NCI-H460 (cell line): ENCODE measurements around the gene KRTAP6-3. TPM values are rescaled to one million over a fixed set of nuclear protein-coding genes. Genes with fewer than 3 reads are reported as not detected.

Experiments
- DNase-seq: peaks from one replicate; pipeline ENCODE4 v3.0.0-alpha.2; 2016; ENCODE audit warnings: low read depth; ENCODE audit errors: extremely low read depth
- polyA plus RNA-seq: library from polyadenylated mRNA; depleted of rRNA; stranded (reverse); fragments of >200 nt; gene quantifications from 2 replicates; pipeline ENCODE4 v1.2.3, GENCODE V29; 2014; cell fraction: nucleus; rRNA removed
- total RNA-seq: library from RNA; depleted of rRNA; stranded (reverse); fragments of >200 nt; shearing (Covaris generic); gene quantifications from 2 replicates; pipeline ENCODE4 v1.2.3, GENCODE V29; 2014; rRNA removed

Gene KRTAP6-3, protein sequence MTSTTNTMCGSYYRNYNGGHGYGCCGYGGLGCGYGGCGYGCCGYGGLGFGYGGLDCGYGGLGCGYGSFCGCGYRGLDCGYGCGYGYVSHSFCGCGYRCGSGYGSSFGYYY
- not detected in 2 replicates for total RNA-seq
- polyA plus RNA-seq = not detected in 2 replicates

DNA sequence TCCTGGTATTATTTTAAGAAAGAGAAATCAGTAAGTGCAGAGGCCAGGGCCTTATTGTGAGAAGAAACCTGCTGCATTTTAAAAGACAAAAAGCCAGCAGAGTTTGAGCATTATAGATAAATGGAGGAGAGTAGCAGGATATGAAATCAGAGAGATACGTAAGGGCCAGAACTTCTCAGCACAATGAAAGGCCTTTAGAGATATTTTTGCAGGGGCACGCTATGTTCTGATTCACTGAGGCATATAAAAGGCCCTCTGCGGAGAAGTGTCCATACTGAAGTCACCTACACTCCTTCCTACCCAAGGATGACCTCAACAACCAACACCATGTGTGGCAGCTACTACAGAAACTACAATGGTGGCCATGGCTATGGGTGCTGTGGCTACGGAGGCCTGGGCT lies at the start of gene KRTAP6-3:
KRTAP6-3 (plus strand) TSS at position 301 of the 400 bp plus-strand sequence; CDS start at position 307, 6 bp downstream.
- DNase-seq = no peak

DNA sequence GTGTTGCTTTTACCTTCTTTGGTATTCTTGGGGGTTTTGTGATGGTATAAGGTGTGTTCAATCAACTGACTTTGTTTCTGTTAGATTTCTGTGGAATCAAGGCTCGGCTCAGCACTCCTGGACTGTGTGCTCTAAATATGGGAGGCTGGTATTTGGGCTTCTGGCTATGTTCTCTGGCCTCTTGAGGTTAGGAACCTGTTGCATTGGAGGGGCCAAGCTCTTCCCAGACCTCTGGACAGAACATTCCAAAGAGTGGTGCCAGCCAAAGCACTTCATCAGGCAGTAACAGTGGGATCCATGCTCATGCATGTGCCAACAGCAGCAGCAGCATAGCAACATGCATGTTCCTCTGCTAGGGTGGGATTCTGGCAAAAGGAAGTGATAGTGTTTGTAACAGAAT lies 39.5 kb upstream of the KRTAP6-3 start:
- DNase-seq = no peak

DNA sequence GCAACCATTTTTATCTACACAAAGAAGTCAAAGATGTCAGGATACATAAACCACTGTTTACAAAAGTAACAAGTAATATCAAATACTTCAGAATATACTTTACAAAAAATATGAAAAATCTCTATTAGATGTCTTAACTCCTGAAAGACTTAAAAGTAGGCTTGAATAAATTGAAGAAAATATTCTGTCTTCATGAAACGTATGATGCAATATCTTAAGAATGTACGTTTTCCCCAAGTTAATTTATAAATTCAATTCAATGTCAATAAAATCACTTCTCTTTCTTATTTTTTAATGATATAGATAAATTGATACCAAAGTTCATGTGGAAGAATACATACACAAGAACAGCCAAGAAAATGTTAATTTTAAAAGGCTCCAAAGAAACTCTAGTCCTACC lies 37.1 kb upstream of the KRTAP6-3 start:
- no peak for DNase-seq

DNA sequence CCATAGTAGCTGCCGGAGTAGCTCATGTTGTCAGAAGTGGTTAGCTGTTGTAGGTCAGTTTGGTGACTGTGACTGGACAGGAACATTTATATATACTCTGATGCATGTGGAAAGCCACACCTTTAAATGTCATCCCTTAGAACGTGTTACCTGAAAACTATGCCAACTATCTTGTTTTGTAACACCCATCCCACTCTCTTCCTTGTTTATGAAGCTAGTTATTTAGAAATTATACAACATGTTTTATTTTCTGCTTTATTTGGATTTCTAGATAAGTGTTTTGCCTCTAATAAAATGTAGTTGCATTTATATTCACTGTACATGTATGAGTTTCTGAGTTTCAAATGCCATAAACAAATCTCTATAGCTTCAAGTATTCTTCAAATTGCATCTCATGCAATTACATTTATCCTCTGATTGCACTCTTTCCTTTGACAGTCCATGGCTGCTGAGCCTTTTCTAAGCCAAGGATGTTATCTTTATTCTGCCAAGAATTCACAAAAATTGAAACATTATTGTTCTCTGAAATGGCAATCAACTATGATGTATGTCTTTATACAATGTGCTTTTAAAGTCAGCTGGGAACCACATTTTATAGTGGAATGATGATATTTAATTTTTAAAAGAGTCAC lies 30.9 kb upstream of the KRTAP6-3 start, which contains the start of gene KRTAP19-7:
KRTAP19-7 (minus strand) TSS at position 51 of the 632 bp plus-strand sequence; CDS start at position 26, 25 bp downstream.
- no peak for DNase-seq

DNA sequence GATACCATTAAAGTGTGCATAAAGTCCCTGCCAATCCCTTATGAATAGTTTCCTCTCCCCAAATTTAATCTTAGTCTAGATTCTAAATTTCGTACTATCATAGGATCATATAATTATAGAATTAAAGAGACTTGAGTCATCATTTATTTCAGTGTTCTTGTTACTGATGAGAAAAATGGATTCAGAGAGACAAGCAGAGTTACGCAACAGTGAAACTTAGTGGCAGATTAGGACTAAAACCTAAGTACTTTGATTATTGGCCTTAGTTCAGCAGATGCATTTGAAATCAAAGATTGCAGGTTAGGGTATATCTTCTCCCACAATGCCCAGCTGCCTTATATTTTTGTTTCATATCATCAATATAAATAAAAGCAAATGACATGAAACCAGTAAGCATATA lies 30.3 kb upstream of the KRTAP6-3 start:
- DNase-seq = no peak

DNA sequence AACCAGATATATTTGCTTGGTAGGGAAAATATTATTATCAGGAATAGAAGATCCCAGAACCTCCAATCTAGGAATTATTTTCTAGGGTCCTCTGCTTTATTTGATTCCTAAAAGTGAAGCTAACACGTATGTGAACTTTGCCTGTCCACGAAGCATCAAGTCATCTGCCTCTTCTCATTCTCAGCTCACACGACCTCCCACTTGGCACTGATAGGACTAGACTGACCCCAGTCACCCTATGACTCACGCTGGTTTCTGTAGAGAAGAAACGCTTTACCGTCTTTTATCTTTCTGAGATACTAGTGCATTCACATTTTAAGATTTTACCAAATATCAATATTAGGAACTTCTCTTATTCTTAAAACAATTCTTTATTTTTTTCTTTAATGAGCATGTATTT lies 29.2 kb upstream of the KRTAP6-3 start:
- DNase-seq = no peak

DNA sequence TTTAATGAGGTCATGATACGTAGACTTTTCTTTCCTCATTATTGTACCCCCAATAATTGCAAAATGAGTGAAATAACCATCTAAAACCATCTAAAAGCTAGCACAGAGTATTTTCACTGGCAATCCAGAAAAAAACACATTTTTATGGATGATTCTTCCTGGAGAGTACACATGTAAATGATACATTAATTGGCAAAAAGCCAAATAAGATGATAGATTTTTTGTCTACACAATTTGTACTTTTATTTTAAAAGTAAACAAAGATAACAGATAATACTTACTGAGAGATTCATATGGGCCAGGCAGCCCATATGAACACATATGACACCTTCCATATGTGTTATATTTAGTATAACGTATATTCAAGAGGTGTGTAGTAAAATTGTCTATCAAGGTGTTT lies 28.6 kb upstream of the KRTAP6-3 start:
- DNase-seq = no peak

DNA sequence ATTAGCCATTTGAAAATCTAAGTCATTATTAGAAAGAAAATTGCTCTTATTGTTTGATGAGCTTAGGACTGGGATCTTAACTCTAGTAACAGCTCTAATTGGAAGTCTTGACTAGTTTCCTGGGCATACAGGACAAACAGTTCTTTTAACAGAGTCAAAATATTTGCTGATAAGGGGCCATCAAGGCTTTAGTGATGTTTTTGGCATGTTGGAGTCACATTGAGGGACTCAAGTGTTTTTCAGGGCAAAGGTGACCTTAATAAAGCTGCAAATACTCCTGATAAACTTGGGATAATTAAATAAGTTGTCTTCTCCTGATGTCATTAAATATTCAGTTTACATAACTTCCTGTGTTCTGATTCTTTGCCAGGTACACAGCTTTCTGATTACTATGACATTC lies 24.6 kb upstream of the KRTAP6-3 start:
- no peak for DNase-seq

DNA sequence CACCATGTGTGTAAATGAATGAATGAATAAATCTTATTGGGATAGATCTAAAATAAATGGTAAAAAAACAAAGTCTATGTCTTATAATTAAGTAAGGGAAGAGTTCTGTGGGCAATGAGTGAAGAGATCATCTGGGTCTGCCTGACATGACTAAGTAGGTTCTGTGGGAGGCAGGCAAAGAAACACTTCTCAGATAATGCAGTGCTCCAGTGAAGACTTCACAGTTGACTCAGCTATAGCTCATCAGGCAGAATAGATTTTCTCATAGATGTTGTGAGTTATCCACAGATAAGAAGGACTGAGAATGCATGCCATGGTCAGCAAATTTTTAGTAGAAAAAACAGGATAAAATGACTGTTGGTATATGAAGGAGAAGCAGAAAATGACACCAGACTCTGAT lies 14.5 kb upstream of the KRTAP6-3 start:
- DNase-seq = no peak

DNA sequence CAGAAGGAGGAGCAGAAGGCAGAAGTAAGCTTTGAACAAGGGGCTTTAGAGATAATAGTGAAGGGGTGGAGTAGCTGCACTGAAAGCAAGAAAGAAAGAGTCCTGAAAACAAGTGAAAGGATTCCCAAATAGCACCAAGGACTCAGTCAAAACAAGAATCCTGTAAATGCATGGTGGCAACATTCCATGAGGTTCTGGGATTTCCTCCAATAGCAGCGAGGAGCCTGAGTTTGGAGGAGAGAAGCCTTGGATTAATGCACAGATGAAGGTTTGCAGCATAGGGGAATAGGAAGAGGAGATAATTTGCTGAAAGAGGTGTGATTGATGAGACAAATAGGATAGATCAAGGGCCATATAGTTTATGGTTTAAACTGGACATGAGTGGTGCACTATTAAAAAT lies 12.9 kb upstream of the KRTAP6-3 start:
- DNase-seq = no peak

DNA sequence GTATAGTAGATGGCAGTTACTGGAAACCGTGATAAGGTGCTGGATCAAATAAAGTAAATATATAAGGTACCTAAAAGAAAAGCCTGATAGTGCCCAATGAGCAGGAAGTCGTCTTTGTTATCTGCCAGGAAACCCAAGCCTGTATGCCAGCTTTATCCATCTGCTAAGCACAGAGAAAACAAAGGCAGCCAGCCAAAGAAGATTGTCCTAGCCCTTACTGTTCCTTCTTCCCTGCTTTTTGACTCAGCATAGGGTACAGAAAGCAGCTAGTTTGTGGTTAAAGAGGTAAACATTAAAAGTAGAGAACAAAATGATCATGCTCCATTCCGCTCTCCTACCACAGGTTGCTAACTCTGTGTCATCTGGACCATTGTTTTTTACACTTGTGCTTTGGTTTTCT lies 12.1 kb upstream of the KRTAP6-3 start:
- no peak for DNase-seq

DNA sequence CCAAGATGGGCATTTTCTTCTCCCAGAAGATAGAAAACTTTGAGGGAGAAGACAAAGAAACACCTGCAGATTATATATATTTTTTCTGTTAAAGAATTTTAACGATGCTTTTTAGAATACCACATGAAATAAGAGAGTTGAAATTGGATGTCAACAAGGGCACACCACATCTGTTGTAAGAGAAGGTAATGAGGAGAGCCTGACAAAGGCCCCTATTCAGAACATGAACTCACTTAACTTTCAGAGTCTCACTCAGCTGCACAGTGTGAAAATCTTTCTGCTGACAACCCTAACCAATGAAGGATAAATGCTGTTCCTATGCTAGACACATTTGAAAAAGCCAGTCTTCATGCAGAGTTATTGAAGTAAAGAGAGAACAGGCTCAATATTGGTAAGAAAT lies 9.4 kb upstream of the KRTAP6-3 start:
- DNase-seq = no peak

DNA sequence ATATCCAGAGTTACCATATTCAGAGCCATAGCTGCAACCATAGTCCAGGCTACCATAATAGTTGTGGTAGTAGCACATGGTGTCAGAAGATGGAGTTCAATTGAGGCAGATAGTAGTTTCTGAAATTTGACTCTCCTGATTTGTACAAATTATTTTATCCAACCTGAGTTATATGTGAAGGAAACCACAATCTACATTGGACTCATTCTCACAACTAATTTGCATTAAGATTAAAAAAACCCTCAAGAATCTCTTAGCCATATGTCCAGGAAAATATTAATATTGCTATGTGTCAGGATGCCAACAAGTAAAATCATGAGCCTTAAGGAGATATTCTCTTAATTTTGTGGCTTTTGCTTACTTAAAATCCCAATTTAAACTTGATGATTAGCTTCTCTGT lies 1.9 kb upstream of the KRTAP6-3 start, which contains the start of gene KRTAP22-2:
KRTAP22-2 (minus strand) TSS at position 101 of the 400 bp plus-strand sequence.
- DNase-seq = no peak

DNA sequence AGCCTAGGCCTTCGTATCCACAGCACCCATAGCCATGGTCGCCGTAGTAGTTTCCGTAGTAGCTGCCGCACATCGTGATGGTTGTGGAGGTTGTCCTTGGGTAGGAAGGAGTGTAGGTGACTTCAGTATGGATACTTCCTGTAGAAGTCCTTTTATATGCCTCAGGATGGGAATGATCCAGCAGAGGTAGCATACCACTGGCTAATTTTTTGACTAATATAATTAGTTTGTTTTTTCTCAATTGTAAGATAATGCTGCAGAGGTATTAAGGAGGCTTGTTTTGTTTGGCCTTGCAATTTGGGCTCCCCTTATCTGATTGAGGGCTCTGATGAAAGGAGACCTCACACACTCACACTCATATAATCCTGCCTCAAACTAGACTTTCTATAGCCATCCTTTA lies 6.6 kb downstream of the KRTAP6-3 start, which contains the start of gene KRTAP6-2:
KRTAP6-2 (minus strand) TSS at position 101 of the 400 bp plus-strand sequence; CDS start at position 73, 28 bp downstream.
- no peak for DNase-seq

DNA sequence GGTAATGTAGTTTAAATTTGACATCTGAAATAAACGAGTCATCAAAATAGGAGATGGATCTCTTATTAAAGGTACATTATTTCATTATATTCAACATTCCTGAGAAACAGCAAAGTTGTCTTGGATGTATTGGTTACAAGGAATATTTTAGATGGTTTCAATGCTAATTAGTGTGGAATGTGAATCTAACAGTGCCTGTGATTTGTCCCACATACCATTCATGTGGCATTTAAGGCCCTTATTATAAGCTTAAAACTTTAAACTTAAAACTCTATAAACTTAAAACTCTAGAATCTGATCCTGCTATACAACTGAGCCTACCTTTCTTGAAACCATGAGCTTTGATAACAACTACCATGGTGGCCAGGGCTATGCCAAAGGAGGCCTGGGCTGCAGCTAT lies 8.5 kb downstream of the KRTAP6-3 start, which contains the start of gene KRTAP22-1:
KRTAP22-1 (plus strand) TSS at position 301 of the 400 bp plus-strand sequence.
- DNase-seq = no peak

DNA sequence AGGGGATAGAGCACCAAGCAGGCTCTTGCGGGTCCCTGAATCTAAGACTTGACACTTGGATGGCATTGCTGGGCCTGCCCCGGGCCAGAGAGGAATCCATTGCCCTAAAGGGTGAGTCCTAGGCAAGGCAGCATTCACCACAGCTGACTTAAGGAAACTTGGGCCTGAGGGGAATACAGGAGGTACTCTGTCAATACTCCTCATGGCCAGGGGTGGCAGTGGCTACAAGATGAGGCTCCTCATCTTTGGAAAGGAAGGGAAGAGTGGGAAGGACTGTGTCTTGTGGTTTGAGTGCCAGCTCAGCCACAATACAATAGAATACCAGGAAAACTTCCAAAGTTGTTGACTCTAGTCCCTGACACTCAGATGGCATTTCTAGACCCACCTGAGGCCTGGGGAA lies 13.7 kb downstream of the KRTAP6-3 start:
- DNase-seq = no peak

DNA sequence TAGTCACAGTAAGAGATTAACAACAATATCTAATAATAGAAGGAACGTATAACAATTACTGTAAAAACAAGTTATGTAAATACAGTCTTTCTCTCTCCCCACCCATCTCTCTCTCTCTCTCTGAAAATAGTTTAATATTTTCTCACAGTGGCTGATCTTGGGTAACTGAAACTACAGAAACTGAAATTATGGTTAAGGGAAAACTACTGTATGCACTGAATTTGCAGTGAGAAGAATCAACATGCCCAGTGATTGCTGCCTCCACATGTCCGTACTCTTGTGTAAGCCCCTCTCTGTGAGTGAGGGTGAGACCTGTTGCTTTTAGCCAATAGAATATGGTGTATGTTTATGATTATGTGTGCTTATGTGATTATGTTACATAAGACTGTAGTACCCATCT lies 19.9 kb downstream of the KRTAP6-3 start:
- DNase-seq = no peak

DNA sequence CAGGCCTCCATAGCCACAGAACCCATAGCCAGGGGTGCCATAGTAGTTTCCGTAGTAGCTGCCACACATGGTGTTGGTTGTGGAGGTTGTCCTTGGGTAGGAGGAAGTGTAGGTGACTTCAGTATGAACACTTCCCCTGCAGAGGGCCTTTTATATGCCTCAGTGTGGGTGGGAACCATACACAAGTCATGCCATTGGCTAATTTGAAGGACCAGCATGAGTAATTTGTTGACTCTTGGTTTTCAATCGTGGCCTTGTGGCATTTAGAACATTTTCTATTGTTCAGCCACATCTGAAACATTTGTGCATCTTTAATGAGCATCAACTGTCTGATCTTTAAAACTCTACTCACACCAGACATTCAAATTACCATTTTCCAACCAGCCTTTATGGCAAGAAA lies 21.6 kb downstream of the KRTAP6-3 start, which contains the start of gene KRTAP6-1:
KRTAP6-1 (minus strand) TSS at position 95 of the 400 bp plus-strand sequence; CDS start at position 69, 26 bp downstream.
- DNase-seq = no peak

DNA sequence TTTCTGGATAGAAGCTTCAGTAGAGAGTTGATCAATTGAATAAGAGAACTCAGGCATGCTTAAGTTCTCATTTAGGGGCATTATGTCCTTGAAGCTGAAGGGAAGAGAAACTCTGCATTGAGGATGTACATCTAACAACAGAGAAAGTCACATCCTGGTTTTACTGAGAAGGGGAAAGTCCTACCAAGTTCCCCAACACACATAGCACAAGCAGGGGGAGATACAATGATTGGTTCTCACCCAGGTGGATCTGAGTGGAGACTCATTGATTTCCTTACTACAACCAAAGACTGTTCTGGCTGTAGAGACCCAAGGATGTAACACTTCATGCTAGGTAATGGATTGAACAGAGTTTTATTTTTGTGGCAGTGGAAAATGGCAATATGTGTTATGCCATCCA lies 23.0 kb downstream of the KRTAP6-3 start:
- DNase-seq = no peak

DNA sequence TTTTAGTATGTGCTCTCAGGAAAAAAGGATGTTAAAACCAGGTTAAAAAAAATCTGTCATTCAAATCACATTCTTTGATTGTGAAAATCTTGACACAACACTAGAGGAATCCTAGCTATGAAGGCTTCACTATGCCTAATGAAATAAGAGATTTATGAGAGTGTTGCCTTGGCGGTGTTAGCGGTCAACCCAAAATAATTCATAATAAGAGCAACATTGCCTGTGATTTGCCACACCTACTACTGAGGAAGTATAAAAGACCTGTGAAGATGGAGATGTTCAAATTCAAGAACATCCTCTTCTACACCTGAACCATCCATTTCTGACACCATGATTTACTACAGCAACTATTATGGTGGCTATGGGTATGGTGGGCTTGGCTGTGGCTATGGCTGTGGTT lies 23.9 kb downstream of the KRTAP6-3 start, which contains the start of gene KRTAP20-1:
KRTAP20-1 (plus strand) TSS at position 301 of the 400 bp plus-strand sequence; CDS start at position 331, 30 bp downstream.
- DNase-seq = no peak

DNA sequence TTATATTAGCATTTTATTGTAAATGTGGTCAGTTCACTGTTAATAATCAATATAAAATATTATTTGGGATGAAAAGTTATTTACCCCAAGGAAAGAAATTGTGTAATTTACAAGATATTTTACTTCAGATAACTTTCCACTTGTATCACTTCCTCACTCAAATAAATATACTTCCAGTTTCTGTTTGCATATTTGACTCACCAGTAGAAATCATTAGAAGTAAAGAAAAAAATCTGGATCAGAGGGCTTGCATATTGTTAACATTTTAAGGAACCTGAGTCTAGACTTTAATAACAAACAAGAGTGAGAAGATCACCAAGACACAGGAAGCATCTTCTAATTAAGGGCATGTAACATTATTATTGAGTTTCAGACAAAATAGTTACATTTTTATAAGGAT lies 27.8 kb downstream of the KRTAP6-3 start:
- no peak for DNase-seq

DNA sequence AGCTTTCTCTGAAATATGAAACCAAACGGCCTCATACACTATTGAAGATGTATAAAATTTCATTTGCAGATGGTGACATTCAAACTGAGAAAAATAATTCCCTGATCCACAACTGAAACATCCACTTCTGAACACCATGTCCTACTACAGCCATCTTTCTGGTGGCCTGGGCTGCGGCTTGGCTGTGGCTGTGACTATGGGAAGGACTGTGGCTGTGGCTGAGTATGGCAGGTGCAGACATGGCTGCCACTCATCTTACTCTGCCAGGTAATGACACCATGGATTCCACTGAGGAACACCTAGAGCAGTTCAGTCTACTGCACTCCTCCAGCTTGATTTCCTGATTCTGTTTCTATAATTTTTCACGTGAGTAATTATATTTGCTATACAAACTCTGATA lies 28.3 kb downstream of the KRTAP6-3 start, which contains the start of gene KRTAP20-4:
KRTAP20-4 (plus strand) TSS at position 106 of the 400 bp plus-strand sequence.
- no peak for DNase-seq
